Right lobe of liver (tissue), 6 donors: Measurements from ENCODE around the gene LMNTD1. TPM values are rescaled to one million over a fixed set of nuclear protein-coding genes. Genes with fewer than 3 reads are reported as not detected.

Source experiments
- ATAC-seq, 4 donors: fragments of 200-7000 bp; cut with Tn5 transposase; one replicate each; pipeline ENCODE4 v1.9.1; 2020; ENCODE audit warnings: mild to moderate bottlenecking in 4 of 4, moderate library complexity in 4 of 4
- DNase-seq, 3 donors: peaks; one replicate each; pipeline ENCODE4 v3.0.0-alpha.2; 2020
- H3K27ac ChIP-seq, 3 donors: fragments of 200-600 bp; one replicate each; pipeline ENCODE4 v1.8.0; 2022
- H3K27me3 ChIP-seq, 2 donors: fragments of 200-600 bp; one replicate each; pipeline ENCODE4 v1.8.0; 2022
- H3K36me3 ChIP-seq, 4 donors: fragments of 200-600 bp; sonication (generic) in 1 of 4; one replicate each; pipeline versions ENCODE4 v1.5.1 to v1.8.0; 2017 to 2022; ENCODE audit warnings: control low read depth in 1 of 4
- H3K4me1 ChIP-seq, 4 donors: fragments of 200-600 bp; sonication (generic) in 1 of 4; one replicate each; pipeline versions ENCODE4 v1.5.1 to v1.8.0; 2017 to 2022; ENCODE audit warnings: control low read depth in 1 of 4
- H3K4me3 ChIP-seq, 3 donors: fragments of 200-600 bp; one replicate each; pipeline ENCODE4 v1.8.0; 2022
- H3K9me3 ChIP-seq, 4 donors: fragments of 200-600 bp; sonication (generic) in 1 of 4; one replicate each; pipeline versions ENCODE4 v1.5.1 to v1.8.0; 2017 to 2022; ENCODE audit warnings: control low read depth in 1 of 4
- CTCF ChIP-seq, 4 donors: fragments of 200-600 bp in 3 of 4; fragments of 450-650 bp in 1 of 4; IDR thresholded peaks; one replicate each; pipeline versions ENCODE4 v1.5.1 to v1.8.0; 2016 to 2022; ENCODE audit warnings: antibody characterized with exemption in 4 of 4, mild to moderate bottlenecking in 2 of 4
- POLR2A ChIP-seq: fragments of 450-650 bp; IDR thresholded peaks from one replicate; pipeline ENCODE4 v1.6.1; 2017; ENCODE audit warnings: antibody characterized with exemption, mild to moderate bottlenecking
- WGBS: methylation state at CpG from one replicate; pipeline ENCODE4 v1.1.6; 2018; ENCODE audit warnings: low coverage, low lambda C conversion rate; ENCODE audit not compliant: insufficient coverage; ENCODE audit errors: missing lambda C conversion rate; 5-methylcytosine and 5-hydroxymethylcytosine counted together
- intact Hi-C, 2 donors: fragments of 100-400 bp; cut with DNase I; formaldehyde crosslinking; loops; one replicate each; pipeline versions ENCODE4 v1.11.2 to v1.14.1; 2022
- total RNA-seq, 6 experiments: library from RNA; depleted of rRNA in 2 of 6; stranded (reverse); fragments of >200 nt in 2 of 6; fragmentation: NEBNext Ultra II Directional in 3 of 6; extraction: Animal tissue kit (Norgen Biotek cat#: 25700) in 3 of 6; gene quantifications; one replicate each; pipeline versions ENCODE4 v1.1.0 to v1.2.4, GENCODE V29; 2016 to 2023
- donor health status: DM: no; HTN: yes; CAD: no.
- donor health status: DM: no; HTN: no; CAD: no.
- donor health status: DM: no; HTN: no; CAD: no.
- donor health status: DM: no; HTN: yes; CAD: no.
- donor health status: DM: no; HTN: yes; CAD: no.

The LMNTD1 gene
- total RNA-seq, 6 experiments from 2014 or later, result not detected

- 69% methylated on average over 8 of the region's 8 CpGs for WGBS
Measured at GRCh38 chr12:25566202-25566949, 13.3 kb upstream of the LMNTD1 start.

DNA sequence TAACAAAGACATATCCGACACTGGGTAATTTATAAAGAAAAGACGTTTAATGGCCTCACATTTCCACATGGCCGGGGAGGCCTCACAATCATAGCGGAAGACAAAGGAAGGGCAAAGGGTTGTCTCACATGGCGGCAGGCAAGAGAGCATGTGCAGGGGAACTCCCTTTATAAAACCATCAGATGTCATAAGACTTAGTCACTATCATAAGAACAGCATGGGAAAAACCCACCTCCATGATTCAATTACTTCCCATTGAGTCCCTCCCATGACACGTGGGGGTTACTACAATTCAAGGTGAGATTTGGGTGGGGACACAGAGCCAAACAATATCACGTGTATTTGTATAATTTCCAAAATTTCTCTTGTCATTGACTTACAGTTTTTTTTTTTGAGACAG lies 5.5 kb upstream of the LMNTD1 start:
- intact Hi-C loops, result no loop called here
- TF ChIP-seq CTCF (IDR thresholded peaks at IDR 0.05), result no peak
- no peak for TF ChIP-seq POLR2A
- Histone ChIP-seq H3K27ac (no peak overlapping the region), H3K27me3 (no peaks in the 10 kb centered on the region), H3K36me3 (no peaks in the 10 kb centered on the region), H3K4me1 (peaks cover 0 to 7% (median 0%) of the 10 kb centered on the region in 4 donors), H3K4me3 (no peak overlapping the region), H3K9me3 (no peaks in the 10 kb centered on the region)
- WGBS, result 80% methylated on average over 7 of the region's 7 CpGs
- DNase-seq (no peak), ATAC-seq (no peak)

More at GRCh38 chr12:25566202-25566949, 13.3 kb upstream of the LMNTD1 start:
- intact Hi-C loops, result no loop called here
- no peak for TF ChIP-seq CTCF (IDR thresholded peaks at IDR 0.05)
- no peak for TF ChIP-seq POLR2A
- Histone ChIP-seq H3K27me3 (no peaks in the 10 kb centered on the region), H3K36me3 (no peaks in the 10 kb centered on the region), H3K27ac (no peak overlapping the region), H3K4me1 (no peaks in the 10 kb centered on the region), H3K9me3 (no peaks in the 10 kb centered on the region), H3K4me3 (no peak overlapping the region)
- no peak for ATAC-seq
- no peak for DNase-seq

GRCh38 chr12:25557830-25558436 lies 4.8 kb upstream of the LMNTD1 start:
- peak; percentile 56 to 83 (median 67) for ATAC-seq
- peaks cover 0 to 7% (median 0%) of the 10 kb centered on the region in 4 donors for H3K4me1 ChIP-seq
- no peak overlapping the region for H3K27ac ChIP-seq
- TF ChIP-seq CTCF (IDR thresholded peaks at IDR 0.05) (peak; percentile 57 to 70 (median 60)), POLR2A (no peak)
- H3K36me3 ChIP-seq, result no peaks in the 10 kb centered on the region
- no peaks in the 10 kb centered on the region for H3K27me3 ChIP-seq
- H3K4me3 ChIP-seq, result no peak overlapping the region
- no peak for DNase-seq
- WGBS, result 18% methylated on average over 2 of the region's 2 CpGs
- no peaks in the 10 kb centered on the region for H3K9me3 ChIP-seq
- intact Hi-C loops, result no loop called here

- intact Hi-C loops, result no loop called here
- no peaks in the 10 kb centered on the region for H3K27me3 ChIP-seq
- DNase-seq (no peak), ATAC-seq (no peak)
- 73% methylated on average over 3 of the region's 6 CpGs for WGBS
- no peaks in the 10 kb centered on the region for H3K9me3 ChIP-seq
- H3K36me3 ChIP-seq, result no peaks in the 10 kb centered on the region
- no peak overlapping the region for H3K4me3 ChIP-seq
- no peak overlapping the region for H3K27ac ChIP-seq
- peaks cover 0 to 7% (median 0%) of the 10 kb centered on the region in 4 donors for H3K4me1 ChIP-seq
- no peak for TF ChIP-seq CTCF (IDR thresholded peaks at IDR 0.05)
- no peak for TF ChIP-seq POLR2A
Measured at GRCh38 chr12:25556153-25556552, 3.1 kb upstream of the LMNTD1 start.
